Panc1 (cell line): ENCODE data around the gene SUPT6H. TPM values are rescaled to one million over a fixed set of nuclear protein-coding genes. Genes with fewer than 3 reads are reported as not detected.

ENCODE experiments used
- ATAC-seq: fragments of 200-7000 bp; cut with Tn5 transposase; 2 replicates; pipeline ENCODE4 v1.9.1; 2020; ENCODE audit warnings: mild to moderate bottlenecking, moderate library complexity
- BruUV-seq: library from RNA; stranded (reverse); fragments of 400-500 nt; replicated peaks from 2 replicates; lab custom pipeline; 2021; lab: Mats Ljungman, UMichigan
- CTCF ChIA-PET: fragments of 300-600 bp; sonication (Branson Sonifier 250); formaldehyde crosslinking; loops from one replicate; lab custom pipeline; 2022; ENCODE audit warnings: antibody characterized with exemption; lab: Charles Lee
- POLR2A ChIA-PET: fragments of 300-600 bp; sonication (Branson Sonifier 250); formaldehyde crosslinking; loops from one replicate; lab custom pipeline; 2022; ENCODE audit warnings: antibody characterized with exemption; lab: Charles Lee
- DNase-seq: peaks from one replicate; pipeline ENCODE4 v3.0.0-alpha.2; 2010; ENCODE audit warnings: low read depth, low spot score
- H3K27ac ChIP-seq: 2 replicates; pipeline ENCODE4 v1.5.1; 2011; ENCODE audit warnings: mild to moderate bottlenecking, low read length, inconsistent platforms
- H3K27me3 ChIP-seq: fragments of 200-500 bp; sonication (Bioruptor generic); 2 replicates; pipeline ENCODE4 v1.6.0; 2014; ENCODE audit warnings: low read length, inconsistent platforms; ENCODE audit not compliant: control insufficient read depth, insufficient read depth
- H3K36me3 ChIP-seq: fragments of 200-500 bp; sonication (Bioruptor generic); 2 replicates; pipeline ENCODE4 v1.5.1; 2014; ENCODE audit warnings: inconsistent platforms, mild to moderate bottlenecking, low read length, moderate library complexity; ENCODE audit not compliant: control insufficient read depth, insufficient read depth
- H3K4me1 ChIP-seq: 2 replicates; pipeline ENCODE4 v1.5.1; 2011; ENCODE audit warnings: inconsistent platforms, mild to moderate bottlenecking, low read length, moderate library complexity; ENCODE audit not compliant: control insufficient read depth, insufficient read depth
- H3K4me3 ChIP-seq, 2 experiments: 2 replicates each; pipeline ENCODE4 v1.5.1; 2011 to 2012; ENCODE audit warnings: low read depth in 2 of 2, low read length in 2 of 2, mild to moderate bottlenecking in 2 of 2, inconsistent platforms in 1 of 2, moderate library complexity in 1 of 2
- H3K9me3 ChIP-seq: fragments of 200-500 bp; sonication (Bioruptor generic); 2 replicates; pipeline ENCODE4 v1.5.1; 2014; ENCODE audit warnings: low read depth, mild to moderate bottlenecking, inconsistent platforms, low read length, moderate library complexity; ENCODE audit not compliant: control insufficient read depth, insufficient read depth
- CTCF ChIP-seq: fragments of 450-650 bp; IDR thresholded peaks from 2 replicates; pipeline ENCODE4 v1.5.1; 2017; ENCODE audit warnings: mild to moderate bottlenecking
- POLR2AphosphoS5 ChIP-seq: IDR thresholded peaks from 2 replicates; pipeline ENCODE4 v1.6.1; 2012; ENCODE audit warnings: mild to moderate bottlenecking, low read depth, low read length, moderate library complexity
- REST ChIP-seq, 2 experiments: IDR thresholded peaks; 2 replicates each; pipeline ENCODE4 v1.6.1; 2011 to 2012; ENCODE audit warnings: low read depth in 2 of 2, control low read depth in 1 of 2, low read length in 1 of 2, mild to moderate bottlenecking in 1 of 2, moderate library complexity in 1 of 2; ENCODE audit not compliant: insufficient read depth in 1 of 2
- SIN3A ChIP-seq: IDR thresholded peaks from 2 replicates; pipeline ENCODE4 v1.6.1; 2012; ENCODE audit warnings: low read depth, mild to moderate bottlenecking, low read length, moderate library complexity, borderline replicate concordance; ENCODE audit not compliant: insufficient read depth
- TCF7L2 ChIP-seq: IDR thresholded peaks from 2 replicates; pipeline ENCODE4 v1.6.1; 2011; ENCODE audit warnings: mild to moderate bottlenecking, low read depth, low read length, inconsistent platforms
- in situ Hi-C: cut with HindIII; loops from 2 replicates; pipeline ENCODE4 v1.10.0; 2016; ENCODE audit warnings: low sequenced_read_pairs, low pct_unique_long_range_greater_than_20kb
- intact Hi-C: fragments of 100-400 bp; cut with micrococcal nuclease; formaldehyde crosslinking; loops from one replicate; pipeline ENCODE4 v1.10.0; 2022; ENCODE audit not compliant: unreplicated experiment
- total RNA-seq: library from RNA; stranded (reverse); gene quantifications from one replicate; pipeline ENCODE4 v1.2.1, GENCODE V29; 2021; ENCODE audit not compliant: unreplicated experiment

The SUPT6H gene
- total RNA-seq, 1 experiment from 2014 or later = 108 TPM

- Histone ChIP-seq H3K27me3 (no peaks in the 10 kb centered on the region), H3K9me3 (no peaks in the 10 kb centered on the region), H3K4me1 (no peaks in the 10 kb centered on the region), H3K4me3 (no peak overlapping the region), H3K27ac (no peak overlapping the region), H3K36me3 (peaks cover 69% of the 10 kb centered on the region)
- ChIA-PET POLR2A (no interaction called here), CTCF (no interaction called here)
- in situ Hi-C loops (no loop called here), intact Hi-C loops (no loop called here)
- BruUV-seq = no TSS peak
- no peak for TF ChIP-seq REST (IDR thresholded peaks at IDR 0.05; ENCODE audit: insufficient read depth in 1 of 2, low read depth in 2 of 2, low read length in 1 of 2)
- no peak for TF ChIP-seq CTCF
- TF ChIP-seq TCF7L2 = no peak
- no peak for TF ChIP-seq POLR2AphosphoS5
- TF ChIP-seq SIN3A = no peak
- no peak for DNase-seq
- no peak for ATAC-seq
Observed at GRCh38 chr17:28635506-28635905, 26.5 kb upstream of the SUPT6H start.

GRCh38 chr17:28641579-28641978, 20.4 kb upstream of the SUPT6H start:
- DNase-seq (no peak), ATAC-seq (no peak)
- TF ChIP-seq POLR2AphosphoS5 = no peak
- no peak for TF ChIP-seq REST (IDR thresholded peaks at IDR 0.05; ENCODE audit: insufficient read depth in 1 of 2, low read depth in 2 of 2, low read length in 1 of 2)
- Histone ChIP-seq H3K27ac (no peak overlapping the region), H3K36me3 (peaks cover 64% of the 10 kb centered on the region), H3K4me1 (peaks cover 23% of the 10 kb centered on the region), H3K27me3 (no peaks in the 10 kb centered on the region), H3K4me3 (no peak overlapping the region), H3K9me3 (no peaks in the 10 kb centered on the region)
- CTCF ChIA-PET = no interaction called here
- intact Hi-C loops = no loop called here
- in situ Hi-C loops = no loop called here
- POLR2A ChIA-PET = no interaction called here
- BruUV-seq = no TSS peak
